Measurements from ENCODE around the gene IQCH.

IQCH gene

DNA sequence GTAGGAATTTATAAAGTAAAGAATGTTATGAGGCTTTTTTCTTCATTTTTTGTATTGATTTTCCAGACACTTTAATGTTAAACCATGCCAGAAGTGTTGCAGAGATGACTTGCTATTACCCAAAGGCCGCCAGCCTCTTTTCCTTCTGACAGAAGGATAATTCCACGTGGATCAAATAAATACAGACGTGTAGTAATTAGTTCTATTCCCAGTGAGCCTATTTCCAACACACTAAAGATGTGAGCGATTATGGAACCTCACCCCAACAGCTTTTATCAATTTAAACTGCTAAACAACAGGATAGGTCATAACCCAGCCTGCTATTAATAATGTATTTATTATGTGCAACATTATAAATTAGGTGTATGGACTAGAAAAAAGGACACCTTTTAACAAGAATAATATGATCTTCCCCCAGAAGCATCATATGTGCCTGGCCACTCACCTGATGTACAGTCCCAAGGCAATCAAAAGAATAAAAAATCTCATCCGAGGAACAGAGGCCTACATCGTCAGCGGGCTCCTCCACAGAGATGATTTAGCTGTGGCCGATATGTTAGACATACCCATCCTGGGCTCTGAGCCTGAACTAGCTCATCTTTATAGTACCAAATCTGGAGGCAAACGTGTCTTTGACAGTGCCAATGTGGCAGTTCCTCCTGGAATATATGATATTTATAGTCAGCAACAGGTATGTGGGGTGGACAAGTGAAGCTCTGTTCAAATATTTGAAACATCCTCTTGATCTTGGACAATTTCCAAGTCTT lies 140.5 kb downstream of the IQCH start:
- DNase-seq (ENCODE audit: low spot score) = no peak

- DNase-seq (ENCODE audit: low spot score) = no peak
These were observed 141.5 kb downstream of the IQCH start for GRCh38 chr15:67396114-67396513.

DNA sequence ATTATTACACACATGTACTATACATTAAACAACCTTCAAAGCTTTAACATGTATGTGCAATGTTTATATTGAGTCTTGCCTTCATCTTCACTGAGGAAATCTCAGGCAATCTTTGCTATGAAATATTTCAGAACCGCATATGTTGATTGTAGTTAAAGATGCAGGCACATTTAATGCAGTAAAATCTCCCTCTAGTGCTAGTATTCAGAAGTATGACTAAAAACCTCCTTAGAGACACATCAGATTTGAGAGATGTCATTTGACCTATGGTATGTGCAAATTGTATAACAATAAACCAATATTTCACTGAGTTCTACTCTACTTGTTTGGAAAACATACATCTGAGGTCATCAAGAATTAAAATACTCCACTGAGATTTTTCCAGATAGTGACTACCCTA lies 142.6 kb downstream of the IQCH start:
- DNase-seq (ENCODE audit: low spot score) = no peak

- no peak for DNase-seq (ENCODE audit: low spot score)
These were observed 145.3 kb downstream of the IQCH start for GRCh38 chr15:67399925-67400324.

DNA sequence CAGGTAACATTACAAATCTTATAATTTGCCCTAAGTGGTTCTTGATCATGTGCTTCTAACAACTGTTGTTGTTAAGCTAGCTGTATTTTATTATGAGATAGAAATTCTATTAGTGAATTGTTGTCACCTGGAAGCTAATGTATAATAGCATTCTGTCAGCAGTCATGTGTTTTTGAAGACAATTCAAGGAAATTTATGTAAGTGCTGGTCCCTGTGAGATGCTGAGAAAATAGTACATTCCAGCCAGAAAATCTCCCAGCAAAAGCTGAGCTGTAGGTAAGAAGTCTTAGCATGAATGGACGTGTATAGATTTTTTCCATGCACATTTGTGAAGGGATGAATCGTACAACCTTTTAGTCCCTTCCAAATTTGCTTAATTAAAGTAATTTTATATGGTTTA lies 146.3 kb downstream of the IQCH start:
- DNase-seq (ENCODE audit: low spot score) = no peak

GRCh38 chr15:67401336-67401735 lies 146.8 kb downstream of the IQCH start:
- DNase-seq (ENCODE audit: low spot score) = no peak

DNA sequence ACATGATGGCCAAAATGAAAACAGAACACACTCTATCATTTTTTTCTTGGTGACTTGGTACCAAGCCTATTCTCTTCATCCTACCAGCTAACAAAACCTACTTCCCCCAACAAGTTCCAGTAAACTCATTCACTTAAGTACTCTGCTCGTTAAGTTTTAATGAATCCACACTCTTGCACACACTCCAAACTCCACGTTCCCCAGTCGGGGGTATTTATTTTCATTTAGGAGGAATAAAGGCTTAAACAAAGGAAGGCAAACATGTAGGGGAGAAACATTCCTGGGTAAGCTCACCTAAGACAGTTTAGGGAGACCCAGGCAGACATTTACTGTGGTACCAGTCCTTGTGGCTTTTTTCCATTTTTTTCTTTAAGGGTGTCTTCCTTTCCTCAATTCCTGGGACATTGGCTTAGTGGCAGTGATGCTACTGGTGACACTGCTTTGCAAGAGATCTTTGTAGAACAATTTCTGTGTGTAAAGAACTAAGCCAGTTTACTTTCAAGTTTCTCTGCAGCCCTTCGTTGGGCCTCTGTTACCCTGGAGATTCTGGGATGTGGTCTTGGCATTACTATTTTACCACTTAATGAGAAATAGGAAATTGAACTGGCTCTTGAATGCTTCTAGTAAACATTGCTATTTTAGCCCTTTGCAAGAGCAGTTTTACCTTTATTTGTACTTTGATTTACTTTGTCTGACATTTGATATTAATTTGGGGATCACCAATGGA lies 149.0 kb downstream of the IQCH start:
- no peak for DNase-seq (ENCODE audit: low spot score)

DNA sequence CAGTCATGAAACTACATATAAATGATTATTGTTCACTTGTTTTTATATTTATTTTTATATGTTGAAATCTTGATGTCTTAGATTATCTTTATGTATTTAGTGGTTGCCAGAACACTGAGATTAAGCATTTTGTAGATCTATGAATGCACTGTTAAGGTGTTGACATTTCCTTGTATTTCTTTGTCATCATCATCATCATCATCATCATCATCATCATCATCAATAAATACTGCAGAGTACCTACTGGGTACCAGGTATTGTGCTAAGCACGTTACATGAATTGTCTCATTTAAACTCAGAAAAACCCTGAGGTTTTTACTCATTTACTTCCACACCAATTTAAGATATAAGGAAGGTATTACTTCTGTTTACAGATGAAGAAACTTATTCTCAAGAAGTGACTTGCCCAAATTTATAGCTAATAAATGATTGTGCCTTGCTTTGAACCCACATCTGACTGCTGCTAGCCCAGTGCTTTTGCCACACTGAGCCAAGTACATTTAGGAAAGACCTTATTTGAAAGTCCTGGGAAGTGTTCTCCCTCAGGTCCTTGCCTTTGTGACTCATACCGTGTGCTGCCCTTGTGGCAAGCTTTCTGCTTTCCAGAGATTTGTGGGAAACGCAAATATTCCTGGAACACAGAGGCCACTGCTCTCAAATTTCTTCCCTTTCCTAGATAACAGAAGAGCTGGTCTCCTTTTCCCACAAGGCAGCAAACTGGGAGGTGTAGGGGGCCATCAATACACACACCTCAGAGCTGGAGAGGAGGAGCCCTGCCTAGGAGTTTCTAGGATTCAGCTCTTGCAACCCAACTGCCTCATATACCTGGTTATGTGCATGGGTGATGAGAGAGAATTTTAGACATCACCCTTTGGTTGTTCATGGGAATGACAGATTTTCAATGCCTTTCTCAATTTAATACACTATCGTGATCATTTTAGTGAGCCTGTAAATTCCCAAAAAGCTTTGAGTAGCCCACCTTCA lies 150.9 kb downstream of the IQCH start:
- DNase-seq (ENCODE audit: low spot score) = peak; percentile 18

- no peak for DNase-seq (ENCODE audit: low spot score)
These were observed 151.8 kb downstream of the IQCH start for GRCh38 chr15:67406257-67406861.

DNA sequence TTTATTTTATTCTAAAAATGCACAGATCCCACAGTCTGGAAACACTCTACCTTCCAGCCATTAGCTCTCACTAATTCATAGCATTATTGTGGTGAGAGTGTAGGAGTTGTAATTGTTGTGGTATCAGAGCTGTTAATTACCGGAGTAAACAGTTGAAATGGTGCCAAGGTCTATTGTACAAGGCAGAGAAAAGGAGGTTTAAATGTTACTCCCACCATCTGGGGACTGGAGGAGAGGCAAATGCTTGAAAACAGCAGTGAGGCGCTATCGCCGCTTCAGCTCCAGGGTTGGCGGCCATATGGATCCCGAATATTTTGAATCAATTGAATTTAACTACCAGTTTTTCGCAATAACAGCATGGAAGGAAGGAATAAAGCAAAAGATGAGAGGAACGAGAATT lies 153.2 kb downstream of the IQCH start:
- DNase-seq (ENCODE audit: low spot score) = no peak

- DNase-seq (ENCODE audit: low spot score) = no peak
These were observed 154.6 kb downstream of the IQCH start for GRCh38 chr15:67409175-67409574.

DNA sequence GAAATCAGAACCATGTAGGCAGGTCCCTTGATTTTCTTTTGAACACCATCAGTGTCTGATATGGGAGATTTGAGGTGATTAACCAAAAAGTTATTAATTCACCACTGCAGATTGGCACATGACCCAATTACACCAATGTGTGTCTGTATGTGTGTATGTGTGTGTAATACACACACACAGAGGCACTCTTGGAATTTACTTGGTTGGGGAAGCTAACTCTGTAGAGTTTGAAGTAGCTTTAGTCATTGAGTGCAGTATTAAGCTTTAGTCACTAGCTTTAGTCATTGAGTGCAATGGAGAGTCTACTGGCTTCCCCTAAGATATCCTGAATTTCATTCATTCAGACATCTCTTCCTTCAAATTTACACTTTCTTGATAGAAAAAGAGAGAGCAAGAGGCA lies 156.9 kb downstream of the IQCH start:
- DNase-seq (ENCODE audit: low spot score) = peak; percentile 75

DNA sequence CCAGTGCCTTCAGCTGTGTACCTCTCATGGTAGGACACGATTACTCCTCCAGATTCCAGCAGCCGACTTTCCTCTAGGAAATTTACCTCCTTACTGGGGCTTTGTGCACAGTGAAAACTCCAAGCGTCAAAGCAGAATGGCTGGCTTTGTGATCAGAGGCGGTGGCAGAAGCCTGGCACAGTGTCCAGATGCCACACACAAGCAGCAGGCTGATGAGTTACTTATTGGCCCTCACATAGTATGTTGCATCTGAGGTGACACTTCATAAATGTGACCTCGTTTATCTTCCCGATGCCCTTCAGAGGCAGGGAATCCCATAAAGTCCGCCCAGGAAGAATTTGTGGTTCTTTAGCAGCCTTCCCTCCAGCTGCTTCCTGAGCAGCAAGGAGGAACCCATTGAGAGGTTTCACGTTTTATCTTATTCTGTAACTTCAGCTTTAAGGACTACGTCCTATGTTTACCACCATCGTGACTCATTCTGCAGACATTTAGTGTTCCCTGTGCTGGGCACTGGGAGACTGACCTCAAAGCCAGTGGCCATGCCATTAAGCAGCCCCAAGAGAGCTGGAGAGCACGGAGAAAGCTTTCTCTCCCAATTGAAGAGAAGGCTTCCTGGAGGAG lies 159.3 kb downstream of the IQCH start:
- peak; percentile 72 for DNase-seq (ENCODE audit: low spot score)

- peak; percentile 33 for DNase-seq (ENCODE audit: low spot score)
These were observed 160.6 kb downstream of the IQCH start for GRCh38 chr15:67415181-67415580.

- DNase-seq (ENCODE audit: low spot score) = no peak
These were observed 162.3 kb downstream of the IQCH start for GRCh38 chr15:67416891-67417290.

- no peak for DNase-seq (ENCODE audit: low spot score)
These were observed 165.1 kb downstream of the IQCH start for GRCh38 chr15:67419705-67420104.

DNA sequence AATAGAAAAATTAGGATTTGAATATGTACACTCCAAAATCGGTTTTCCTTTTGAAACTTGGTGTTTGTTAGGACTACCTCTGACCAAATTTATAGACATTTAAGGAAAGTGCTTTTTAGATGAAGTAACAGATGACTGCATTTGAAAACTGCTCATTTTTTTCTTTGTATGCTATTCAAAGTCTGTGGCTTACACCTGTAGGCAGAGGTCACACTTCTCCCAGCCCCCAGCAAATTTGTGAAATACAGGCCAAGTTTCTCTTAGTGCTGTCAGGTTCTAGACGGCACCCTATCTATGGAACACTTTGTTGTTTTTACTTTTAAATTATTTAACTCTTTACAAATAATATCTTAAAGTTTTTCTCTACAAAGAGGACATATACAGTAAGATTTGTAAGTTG lies 165.6 kb downstream of the IQCH start:
- DNase-seq (ENCODE audit: low spot score) = no peak

GRCh38 chr15:67421105-67421504 lies 166.5 kb downstream of the IQCH start:
- no peak for DNase-seq (ENCODE audit: low spot score)

DNA sequence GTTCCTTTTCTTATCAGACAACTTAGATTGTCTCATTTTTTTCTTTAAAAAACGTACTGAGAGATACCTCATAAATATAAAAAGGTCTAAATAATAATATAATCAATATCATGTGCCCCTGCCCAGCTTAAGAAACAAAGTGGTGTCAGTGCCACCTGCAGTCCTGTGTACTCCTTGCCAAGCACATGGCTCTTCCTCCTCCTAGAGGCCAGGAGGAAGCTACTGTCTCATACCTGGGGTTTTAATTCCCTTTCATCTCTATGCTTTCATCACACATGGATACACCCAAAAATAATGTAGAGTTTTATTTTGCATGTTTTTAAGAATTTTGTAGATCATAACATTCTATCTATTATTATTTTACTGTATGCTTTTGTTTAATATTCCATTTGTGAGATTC lies 167.7 kb downstream of the IQCH start:
- DNase-seq (ENCODE audit: low spot score) = no peak

GRCh38 chr15:67433495-67434099 lies 179.0 kb downstream of the IQCH start:
- DNase-seq (ENCODE audit: low spot score) = peak; percentile 55
